GM12865 (cell line): ENCODE data around the gene BMP6.

Experiments used
- DNase-seq: peaks from one replicate; pipeline ENCODE4 v3.0.0; 2010; ENCODE audit warnings: low read depth
- H3K4me3 ChIP-seq: 2 replicates; pipeline ENCODE4 v1.5.1; 2011; ENCODE audit warnings: mild to moderate bottlenecking, low read depth, low read length, control low read depth
- CTCF ChIP-seq: IDR thresholded peaks from 2 replicates; pipeline ENCODE4 v1.5.1; 2011; ENCODE audit warnings: low read length, control low read depth, low read depth, inconsistent platforms; ENCODE audit not compliant: insufficient read depth; ENCODE audit errors: missing control alignments

Gene BMP6

GRCh38 chr6:7794509-7794908 lies 68.6 kb downstream of the BMP6 start:
- no peak for TF ChIP-seq CTCF
- H3K4me3 ChIP-seq: no peak overlapping the region
- DNase-seq: no peak

DNA sequence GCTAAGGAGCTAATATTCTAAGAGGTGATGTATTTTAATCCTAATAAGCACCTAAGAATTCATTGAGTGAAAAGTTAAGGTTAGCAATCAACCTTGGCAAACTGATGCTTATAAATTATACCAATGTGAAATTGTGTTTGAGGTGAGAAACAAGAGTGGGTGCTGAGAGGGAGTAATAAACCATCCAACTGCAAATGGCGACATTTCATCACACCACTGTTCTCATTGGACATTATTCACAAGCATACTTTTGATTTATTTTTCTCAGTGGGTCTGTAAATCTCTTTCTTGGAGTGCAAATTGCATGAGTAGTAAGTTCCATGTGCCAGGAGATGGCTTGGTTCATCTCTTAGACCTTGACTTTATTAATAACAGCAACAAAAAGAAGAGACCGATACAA lies 71.5 kb downstream of the BMP6 start:
- no peak overlapping the region for H3K4me3 ChIP-seq
- no peak for DNase-seq
- TF ChIP-seq CTCF: no peak

GRCh38 chr6:7798751-7799150 lies 72.9 kb downstream of the BMP6 start:
- no peak for TF ChIP-seq CTCF
- DNase-seq: no peak
- no peak overlapping the region for H3K4me3 ChIP-seq

- TF ChIP-seq CTCF: no peak
- H3K4me3 ChIP-seq: no peak overlapping the region
- DNase-seq: no peak
Observed at GRCh38 chr6:7802662-7803061, 76.8 kb downstream of the BMP6 start.

DNA sequence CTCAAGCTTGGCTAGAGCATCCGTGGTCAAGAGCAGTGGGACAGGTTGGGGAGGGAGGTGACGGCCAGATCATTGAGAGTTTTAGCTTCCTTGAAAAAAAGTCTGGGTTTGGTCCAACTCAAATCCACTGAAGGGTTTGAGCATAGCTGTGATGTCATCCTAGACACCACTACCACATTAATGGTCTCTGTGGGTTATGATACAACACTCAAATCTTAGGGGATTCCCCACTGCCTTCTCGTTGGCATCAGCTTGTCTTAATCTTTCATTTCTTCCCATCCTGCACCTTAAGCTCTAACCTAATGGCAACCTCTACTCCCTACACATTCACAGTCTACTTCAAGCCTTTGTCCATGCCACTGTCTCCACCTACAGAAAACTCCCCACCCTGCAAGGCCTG lies 77.3 kb downstream of the BMP6 start:
- no peak for TF ChIP-seq CTCF
- no peak for DNase-seq

DNA sequence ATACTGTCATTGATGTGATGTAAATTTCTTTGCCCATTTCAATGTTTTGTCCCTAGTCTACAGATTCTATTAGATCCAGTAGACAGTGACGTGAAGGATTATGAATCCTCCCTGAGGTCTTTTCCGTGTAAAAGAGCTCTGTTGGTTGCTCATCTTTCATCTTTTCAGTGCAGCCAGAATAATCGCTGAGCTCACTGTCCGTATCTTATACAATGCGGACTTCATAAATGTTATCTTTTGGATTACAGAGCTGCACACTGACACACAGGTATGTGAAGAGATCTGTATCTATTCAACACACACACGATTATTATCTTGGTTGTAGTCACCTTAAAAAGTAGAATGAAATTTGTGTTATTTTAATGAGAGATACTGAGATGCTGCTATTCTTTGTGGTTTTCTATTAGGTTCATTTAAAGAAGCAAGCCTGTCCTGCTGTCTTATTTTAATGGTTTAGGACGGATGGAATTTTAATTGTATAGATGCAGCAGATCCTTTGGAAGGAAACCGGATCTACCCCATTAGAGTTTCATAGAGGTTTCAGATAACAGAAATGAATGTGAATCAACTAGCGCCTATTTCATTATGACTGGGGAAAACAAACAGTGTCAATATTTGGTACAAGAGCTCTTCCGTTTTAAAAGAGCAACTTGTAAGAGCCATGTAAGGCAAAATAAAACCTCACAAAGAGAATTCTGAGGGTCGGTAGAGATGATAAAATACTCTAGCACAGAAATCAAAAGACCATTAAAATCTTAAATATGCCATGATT lies 79.4 kb downstream of the BMP6 start:
- DNase-seq: no peak
- no peak for TF ChIP-seq CTCF
- H3K4me3 ChIP-seq: no peak overlapping the region

More for the DNA sequence above, 77.3 kb downstream of the BMP6 start:
- no peak overlapping the region for H3K4me3 ChIP-seq

DNA sequence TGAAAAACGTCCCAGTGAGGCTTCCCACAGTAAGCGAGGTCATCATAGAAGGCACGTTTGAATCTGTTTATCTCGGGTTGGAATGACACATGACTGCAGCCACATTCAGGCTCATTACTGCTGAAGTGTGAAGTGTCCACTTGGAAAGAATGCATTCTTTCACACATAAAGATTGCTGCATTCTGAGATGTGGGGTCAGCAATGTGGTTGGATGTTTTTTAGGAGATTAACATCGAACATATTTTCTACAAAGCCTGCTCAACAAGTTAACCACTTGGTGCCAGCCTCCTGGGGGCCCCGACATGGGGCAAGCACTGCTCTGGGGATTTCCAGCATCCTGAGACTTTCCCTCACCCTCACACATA lies 79.9 kb downstream of the BMP6 start:
- no peak for TF ChIP-seq CTCF
- no peak for DNase-seq
- H3K4me3 ChIP-seq: no peak overlapping the region
